Kidney glomerular epithelial cell (primary cell): Measurements from ENCODE around the gene MROH7.
"Not testable (repeated sequence)": the region's sequence is repeated elsewhere in the genome, so short reads cannot be mapped to it uniquely, and the experiment has no call there.

Experiments
- DNase-seq: peaks from one replicate; lab custom pipeline; 2025; lab: John Stamatoyannopoulos, UW

Gene MROH7

DNA sequence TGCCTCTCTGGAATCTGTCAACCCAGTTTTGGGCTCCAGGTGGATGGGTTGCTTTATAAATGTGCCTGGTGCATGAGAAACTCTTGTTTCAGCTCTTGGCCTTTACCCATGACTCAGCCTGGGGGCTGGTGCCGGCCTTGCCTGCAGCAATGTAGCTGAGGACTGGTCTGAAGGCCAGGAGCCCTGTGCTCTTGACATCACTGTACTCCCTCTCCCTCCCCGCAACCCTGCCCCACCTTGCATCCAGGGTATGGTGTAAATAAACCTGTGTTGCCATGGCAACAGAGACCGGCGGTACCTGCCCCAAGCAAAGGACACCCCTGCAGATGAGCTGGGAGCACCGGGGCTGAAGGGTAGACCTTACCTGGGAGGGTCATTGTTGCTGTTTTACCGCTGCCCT is 31.5 kb upstream of the MROH7 start:
- no peak for DNase-seq

DNA sequence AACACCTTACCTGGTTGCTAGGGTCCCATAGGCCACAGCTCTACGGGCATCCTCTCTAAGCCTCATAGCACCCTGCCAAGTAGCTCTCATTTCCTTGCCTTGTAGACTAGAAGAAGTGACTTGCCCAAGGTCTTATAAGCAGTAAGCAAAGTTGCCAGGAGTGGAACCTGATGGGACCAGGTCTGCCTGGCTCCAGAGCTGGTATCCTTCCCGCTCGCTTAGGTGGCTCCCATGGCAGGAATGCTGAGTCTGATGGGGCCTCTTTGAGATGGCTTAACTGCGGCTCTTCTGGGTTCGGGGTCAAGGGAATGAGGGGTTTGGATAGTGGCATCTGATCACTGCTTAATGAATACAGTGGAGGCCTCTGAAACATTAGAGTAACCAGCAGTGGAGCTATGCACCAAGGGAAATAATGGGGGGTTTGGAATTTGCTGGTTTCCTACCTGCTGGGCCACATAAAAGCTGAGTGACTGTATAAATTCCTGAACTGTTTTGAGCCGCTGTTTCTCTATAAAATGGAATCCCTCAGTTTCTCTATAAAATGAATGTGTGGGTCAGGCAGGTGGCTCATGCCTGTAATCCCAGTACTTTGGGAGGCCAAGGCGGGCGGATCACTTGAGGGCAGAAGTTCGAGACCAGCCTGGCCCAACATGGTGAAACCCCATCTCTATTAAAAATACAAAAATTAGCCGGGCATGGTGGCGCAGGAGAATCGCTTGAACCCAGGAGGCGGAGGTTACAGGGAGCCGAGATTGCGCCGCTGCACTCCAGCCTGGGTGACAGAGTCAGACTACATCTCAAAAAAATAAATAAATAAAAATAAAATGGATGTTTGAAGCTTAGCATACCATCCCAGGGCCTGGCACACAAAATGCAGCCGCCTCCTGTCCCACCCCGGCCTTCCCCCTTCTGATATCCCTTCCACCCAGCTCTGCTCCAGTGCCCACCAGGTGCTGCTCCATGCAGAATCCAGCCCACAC is 30.7 kb upstream of the MROH7 start:
- no peak for DNase-seq

DNA sequence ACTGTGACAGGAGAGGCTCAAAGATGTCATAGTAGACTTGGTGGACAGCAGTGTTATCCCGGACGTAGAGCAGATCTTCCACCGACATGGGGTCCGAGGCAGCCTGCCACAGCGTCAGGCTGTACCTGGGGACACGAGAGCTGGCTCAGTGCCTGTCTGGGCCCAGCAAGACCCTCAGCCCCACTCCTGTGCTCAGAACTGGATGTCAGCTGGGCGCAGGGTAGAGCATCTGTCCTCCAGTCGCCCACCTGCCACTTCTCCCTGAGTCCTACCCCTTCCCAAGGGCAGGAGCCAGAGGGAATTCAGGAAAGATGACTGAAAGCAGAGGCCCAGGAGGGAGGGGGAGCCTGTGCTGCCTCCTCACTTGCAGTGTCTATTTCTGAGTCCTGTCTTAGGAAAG is 30.0 kb upstream of the MROH7 start:
- no peak for DNase-seq

DNA sequence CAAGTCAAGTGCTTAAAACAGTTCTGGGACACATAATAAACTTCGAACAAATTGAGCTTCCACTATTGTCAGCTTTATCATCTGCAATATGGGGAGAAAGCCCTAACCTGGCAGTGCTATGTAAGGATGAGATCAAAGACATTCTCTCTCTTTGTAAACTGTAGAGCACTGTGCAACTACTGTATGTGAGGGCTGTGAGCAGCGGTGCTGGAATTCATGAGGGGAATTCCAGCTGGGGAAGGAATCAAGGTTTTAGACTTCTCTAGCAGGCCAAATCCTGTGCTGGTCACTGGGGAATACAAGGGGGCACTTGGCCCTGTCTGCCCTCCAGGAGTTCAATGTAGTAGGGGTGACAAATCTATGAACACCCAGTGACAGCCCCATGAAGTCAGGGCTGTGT is 27.6 kb upstream of the MROH7 start:
- no peak for DNase-seq

DNA sequence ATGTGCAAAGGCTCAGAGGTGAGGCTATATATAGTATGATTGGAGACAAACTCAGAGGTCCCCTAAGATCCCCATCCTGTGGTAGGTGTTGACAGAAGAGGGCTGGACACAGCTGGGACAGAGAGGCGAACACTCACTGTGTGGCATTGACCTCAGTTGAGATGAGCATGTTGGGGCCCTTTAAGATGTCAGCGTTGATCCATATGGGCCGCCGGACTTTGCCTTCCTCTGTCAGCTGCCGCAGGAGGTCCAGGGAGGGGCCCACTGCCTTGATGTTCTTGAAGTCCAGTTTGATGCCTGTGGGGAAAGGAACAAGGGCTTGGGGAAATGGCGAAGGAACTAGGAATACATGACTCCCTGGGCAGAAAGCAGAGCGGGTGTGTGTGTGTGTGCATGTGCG is 27.0 kb upstream of the MROH7 start:
- DNase-seq, result no peak

DNA sequence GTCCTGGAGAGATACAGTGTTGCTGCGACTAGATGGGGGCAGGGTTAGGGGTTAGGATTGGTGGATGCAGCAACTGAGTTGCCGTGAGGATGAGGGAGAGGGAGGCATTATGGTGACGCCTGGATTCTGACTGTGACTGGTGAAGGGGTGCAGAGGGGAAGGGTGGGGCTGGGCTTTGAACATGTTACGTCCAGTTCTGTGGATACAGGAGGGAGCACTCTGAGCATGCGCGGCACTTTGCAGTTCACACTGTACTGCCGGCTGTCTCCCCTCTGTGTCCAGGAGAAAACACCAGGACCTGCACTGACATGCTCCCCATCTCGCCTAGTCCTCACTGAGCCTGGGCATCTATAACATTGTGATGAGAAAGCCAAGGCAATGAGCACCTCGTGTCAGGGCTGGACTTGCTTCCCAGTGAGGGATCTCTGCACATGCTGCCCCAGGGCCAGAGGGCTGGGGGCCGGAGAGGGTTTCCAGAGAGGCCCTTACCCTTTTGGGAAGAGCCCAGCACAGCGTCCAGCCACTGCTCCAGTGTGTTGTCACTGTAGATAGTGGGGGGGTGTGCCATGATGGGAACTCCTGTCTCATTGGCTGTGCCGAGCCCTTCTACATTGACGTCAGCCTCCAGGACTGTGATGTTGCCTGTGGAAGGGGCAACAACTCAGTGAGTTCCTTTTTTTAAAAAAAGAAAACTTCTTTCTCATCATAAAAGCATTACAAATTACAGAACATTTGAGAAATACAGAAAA is 25.9 kb upstream of the MROH7 start:
- DNase-seq, result no peak

DNA sequence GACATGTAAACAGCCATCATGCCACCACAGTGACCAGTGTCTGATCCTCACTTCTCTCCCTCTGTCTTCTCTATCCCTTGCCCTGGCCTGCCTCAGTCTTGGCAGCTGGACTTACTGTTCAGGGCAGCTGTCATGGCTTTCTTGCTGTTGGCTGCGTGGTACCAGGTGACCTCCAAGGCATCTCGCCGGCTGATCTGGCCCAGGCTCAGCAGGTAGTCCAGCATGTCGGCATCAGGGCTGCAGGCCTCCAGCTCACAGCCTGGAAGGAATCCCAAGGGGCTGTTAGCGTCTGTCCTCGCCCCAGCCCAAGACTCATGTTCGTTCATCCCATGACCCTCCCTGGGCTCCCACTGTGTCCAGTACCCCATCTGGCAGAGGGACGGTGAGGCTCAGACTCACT is 21.8 kb upstream of the MROH7 start:
- no peak for DNase-seq

DNA sequence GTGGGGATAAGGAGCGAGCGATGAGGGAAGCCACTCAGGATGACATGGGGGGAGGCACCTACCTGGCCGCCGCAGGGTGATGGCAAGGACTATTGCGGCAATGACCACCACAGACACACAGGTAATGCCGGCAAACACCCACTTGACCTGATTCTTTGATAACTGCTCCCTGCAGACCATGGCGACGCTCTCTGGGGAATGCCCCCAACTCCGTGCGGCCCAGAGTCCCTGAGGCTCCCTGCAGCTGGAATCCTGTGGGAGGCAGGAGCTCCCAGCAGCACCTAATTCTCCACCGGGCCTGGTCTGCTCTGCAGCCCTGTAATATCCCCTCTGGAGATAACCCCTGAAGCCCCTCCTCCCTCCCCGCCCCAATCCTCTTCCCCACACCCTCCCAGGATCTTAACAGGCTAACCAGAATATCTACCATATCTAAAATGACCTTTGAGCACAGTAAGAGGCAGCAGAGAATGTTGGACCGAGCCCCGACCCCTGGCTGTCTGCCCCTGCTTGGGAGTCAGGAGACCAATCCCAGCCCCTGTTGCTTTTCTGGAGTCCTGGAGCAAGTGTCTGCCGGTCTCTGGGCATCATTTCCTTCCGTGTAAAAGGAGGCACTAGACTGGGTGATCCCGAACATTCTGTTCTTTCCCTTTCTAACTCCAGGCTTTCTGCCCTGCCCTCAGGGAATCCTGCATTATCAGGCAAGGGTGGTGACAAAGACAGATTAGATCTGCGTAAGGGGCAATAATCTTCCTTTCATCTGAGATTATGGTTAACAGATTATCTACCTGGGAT is 18.2 kb upstream of the MROH7 start, which contains the start of gene FAM151A:
Gene FAM151A, minus strand, starts transcription at position 310 of the 792 bp plus-strand sequence. Its CDS starts 130 bp downstream, at position 180.
- DNase-seq, result no peak

DNA sequence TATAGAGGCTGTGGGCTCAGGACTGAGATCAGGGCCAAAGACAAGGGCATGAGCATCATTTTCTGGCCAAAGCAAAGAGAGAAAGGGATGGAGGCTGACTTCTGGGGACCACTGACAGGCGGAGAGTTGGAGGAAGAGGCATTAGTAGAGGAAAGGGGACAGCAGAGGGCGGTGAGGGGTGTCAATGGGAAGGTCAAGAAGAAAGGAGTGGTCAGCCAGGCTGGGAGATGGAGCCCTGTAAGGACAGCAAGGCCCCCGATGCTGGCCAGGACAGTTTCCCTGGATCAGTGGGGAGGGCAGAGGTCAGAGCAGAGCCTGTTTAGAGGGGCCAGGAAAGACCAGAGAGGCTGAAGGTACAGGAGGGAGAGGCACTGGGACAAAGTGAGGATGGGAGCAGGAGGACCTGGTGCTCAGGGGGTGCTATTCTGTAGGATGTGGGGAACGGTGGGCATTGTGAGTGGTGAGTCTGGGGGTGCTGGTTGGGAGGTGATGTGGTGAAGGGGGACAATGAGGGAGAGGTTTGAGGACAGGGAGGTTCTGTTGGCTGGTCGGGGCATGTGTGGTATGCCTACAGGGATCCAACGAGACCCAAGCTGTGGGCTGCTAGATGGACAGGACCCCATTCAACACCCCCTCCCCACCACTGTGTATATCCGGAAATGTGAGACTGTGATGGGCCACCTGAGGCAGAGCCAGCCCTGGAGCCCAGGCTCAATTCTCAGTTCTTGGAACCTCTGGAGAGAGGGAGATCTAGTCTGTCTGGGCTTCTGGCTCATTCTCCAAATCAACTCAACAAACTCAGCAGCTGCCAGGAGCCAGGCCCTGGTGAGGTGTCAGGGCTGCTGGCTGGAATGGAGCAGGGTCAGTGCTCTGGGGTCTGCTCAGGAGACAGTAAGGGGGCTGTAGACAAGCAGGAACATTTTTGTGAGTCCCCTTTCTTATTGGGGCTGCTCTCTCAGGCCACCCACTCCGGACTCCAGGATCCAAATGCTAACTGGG is 16.8 kb upstream of the MROH7 start:
- no peak for DNase-seq

DNA sequence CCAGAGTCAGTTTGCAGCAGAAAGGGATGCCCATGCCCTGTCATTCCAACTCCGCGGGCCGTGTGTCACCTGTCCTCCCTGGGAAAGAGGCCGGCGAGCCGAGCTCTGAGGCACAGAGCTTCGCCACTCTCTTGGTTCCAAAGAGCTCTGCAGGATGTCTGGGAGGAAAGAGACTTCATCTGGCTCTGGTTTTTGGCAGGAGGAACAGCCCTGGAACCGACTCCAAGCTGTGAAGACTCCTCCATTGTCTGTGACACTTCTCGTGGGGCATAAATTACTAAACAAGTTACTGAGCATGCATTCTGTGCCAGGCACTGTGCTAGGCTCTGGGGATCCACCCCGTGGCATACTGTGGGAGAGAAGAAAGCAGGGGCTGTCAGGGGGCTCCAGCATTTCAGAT is 14.4 kb upstream of the MROH7 start:
- no peak for DNase-seq

DNA sequence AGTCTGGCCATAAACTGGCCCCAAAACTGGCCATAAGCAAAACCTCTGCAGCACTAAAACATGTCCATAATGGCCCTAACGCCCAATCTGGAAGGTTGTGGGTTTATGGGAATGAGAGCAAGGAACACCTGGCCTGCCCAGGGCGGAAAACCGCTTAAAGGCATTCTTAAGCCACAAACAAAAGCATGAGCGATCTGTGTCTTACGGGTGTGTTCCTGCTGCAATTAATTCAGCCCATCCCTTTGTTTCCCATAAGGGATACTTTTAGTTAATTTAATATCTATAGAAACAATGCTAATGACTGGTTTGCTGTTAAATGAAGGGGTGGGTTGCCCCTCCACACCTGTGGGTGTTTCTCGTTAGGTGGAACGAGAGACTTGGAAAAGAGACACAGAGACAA is 5.8 kb upstream of the MROH7 start:
- DNase-seq, result not testable (repeated sequence)

DNA sequence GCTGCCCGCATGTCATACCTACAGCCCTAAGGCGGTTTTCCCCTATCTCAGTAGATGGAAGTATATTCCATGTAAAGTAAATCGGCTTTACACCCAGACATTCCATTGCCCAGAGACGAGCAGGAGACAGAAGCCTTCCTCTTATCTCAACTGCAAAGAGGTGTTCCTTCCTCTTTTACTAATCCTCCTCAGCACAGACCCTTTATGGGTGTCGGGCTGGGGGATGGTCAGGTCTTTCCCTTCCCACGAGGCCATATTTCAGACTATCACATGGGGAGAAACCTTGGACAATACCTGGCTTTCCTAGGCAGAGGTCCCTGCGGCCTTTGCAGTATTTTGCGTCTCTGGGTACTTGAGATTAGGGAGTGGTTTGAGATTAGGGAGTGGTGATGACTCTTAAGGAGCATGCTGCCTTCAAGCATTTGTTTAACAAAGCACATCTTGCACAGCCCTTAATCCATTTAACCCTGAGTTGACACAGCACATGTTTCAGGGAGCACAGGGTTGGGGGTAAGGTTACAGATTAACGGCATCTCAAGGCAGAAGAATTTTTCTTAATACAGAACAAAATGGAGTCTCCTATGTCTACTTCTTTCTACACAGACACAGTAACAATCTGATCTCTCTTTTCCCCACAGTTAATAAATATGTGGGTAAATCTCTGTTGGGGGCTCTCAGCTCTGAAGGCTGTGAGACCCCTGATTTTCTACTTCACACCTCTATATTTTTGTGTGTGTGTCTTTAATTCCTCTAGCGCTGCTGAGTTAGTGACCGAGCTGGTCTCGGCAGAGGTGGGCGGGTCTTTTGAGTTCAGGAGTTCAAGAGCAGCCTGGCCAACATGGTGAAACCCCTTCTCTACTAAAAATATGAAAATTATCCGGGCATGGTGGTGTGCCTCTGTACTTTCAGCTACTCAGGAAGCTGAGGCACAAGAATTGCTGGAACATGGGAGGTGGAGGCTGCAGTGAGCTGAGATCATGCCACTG is 4.8 kb upstream of the MROH7 start:
- DNase-seq, result not testable (repeated sequence)

DNA sequence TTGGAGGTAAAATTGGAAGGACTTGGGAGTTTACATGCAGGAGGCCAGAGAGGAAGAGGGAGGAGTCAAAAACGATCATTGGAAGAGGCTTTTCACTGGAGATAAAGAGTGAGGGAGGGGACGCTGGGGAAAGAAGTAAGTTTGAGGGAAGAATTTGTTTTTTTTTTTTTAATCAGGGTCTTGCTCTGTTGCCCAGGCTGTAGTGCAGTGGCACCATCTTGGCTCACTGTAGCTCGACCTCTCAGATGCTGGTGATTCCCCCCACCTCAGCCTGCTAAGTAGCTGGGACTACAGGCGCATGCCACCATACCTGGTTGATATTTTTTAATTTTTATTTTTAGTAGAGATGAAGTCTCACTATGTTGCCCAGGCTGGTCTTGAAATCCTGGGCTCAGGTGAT is 1.2 kb upstream of the MROH7 start:
- DNase-seq, result no peak

DNA sequence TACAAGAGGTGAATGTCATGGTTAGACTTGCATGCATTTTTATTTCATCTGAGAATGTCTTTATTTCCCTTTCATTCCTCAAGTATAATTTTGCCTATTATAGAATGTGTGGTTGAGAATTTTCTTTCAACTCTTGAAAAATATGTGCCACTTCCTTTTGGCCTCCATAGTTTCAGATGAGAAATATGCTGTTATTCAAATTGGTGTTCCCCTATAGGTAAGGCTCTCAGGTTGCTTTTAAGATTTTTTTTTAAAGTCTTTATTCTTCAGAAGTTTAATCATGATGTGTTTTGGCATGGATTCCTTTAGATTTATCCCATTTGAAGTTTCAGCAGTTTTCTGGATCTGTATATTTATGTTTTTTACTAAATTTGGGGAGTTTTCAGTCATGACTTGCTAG is 2.1 kb downstream of the MROH7 start:
- DNase-seq, result no peak

DNA sequence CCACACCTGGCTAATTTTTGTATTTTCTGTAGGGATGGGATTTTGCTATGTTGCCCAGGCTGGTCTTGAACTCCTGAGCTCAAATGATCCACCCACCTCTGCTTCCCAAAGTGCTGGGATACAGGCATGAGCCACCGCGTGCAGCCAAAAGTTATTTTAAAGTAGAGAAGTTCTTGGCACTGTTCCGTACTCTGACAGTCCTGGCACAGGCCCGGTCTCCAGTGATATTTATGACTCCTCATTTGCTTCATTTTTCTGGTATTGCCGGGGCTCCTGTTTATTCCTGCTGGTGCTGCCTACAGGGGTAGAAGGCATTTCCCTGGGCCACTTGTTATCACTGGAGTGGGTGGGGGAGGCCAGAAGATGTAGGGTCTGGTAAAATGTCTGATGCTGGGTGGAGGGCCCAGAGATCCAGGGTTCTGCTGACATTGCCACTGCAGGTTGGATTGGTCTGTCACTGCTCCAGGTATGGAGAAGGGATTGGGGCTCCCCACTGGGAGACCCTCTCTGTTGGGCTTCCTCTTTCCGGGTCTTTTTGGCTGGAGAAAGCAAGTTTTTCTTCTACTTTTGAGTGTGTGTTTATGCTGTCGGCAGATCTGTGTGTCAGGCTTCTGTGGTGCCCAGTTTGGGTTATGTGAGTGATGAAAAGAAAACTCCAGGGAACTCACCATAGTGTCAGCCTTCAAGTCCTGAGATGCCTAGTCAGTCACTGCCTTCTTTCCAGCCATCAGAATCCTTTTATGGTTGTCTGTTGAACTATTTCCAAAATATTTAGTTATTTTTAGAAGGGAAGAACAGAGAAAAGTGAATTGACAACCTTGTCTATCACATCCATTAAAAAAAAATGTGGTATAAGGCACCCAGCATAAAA is 4.5 kb downstream of the MROH7 start:
- DNase-seq, result no peak

DNA sequence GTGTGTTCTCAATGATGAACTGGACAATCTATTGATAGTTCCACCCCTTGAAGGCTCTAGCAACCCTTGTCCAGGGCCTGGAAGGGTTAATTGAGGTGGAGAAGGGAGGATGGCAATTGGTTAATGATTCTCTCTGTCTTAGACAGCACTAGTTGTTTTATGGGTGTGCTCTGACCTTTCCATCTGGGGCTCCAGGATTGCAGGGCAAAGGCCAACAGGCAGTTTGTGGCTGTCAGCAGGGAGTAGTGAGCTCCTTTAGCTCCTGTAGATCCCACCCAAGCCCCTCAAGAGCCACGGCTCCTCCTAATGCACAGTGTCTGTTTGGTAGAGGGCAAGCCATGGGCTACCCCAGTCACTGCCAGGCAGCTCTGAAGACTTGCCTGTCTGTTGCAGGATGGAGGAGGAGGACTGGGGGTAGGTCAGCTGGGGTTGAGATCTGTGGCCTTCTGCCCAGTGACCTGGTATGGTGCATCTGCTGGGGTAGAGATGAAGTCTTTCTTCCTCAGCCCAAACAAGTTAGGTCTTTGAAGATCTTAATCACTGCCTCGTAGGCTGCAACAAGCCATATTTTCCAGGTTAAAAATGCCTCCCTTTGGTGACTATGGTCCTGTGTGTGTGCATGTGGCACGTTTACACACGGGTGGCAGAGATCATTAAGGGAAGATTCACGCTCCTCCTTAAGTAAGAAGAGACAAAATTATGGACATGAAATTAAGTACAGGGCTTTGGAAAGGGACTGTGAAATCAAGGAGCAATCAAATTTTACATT is 7.7 kb downstream of the MROH7 start:
- DNase-seq, result peak; percentile 50

DNA sequence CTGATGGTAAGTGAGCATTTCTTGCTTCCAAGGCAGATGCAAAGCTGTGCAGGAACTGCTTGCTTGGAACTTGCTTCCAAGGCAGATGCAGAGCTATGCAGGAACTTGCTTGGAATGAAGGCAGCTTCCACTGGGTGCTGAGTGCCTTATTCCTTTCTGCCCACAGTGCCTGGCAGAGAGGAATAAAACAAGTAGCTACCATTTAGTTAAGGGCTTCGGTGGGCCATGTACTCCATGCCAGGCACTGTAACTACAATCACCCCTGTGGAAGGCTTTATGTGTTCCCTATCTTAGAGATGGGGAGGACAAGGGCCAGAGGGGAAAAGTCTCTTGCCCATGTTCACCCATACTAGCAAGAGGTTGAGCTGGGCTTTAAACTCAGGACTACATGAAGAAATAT is 8.3 kb downstream of the MROH7 start:
- no peak for DNase-seq

DNA sequence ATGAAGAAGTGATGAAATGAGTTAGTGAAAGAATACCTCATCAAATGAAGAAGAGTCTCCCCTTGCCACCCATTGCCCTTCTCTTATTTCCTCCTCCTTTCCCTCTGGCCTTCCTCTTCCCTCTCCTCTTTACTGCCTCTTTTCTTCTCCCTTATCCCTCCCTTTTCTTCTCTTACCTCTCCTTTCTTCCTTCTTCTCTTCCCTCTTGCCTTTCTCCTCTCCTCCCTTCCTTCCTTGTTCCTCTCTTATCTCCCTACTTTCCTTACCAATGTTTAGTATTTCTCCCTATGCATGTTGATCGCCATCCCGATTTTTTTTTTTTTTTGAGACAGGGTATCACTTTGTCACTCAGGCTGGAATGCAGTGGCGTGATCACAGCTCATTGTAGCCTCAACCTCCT is 8.8 kb downstream of the MROH7 start:
- DNase-seq, result no peak
